AG09309 (cell line): ENCODE data around the gene CTSH.

Source experiments
- DNase-seq: peaks from one replicate; pipeline ENCODE4 v3.0.0-alpha.2; 2010; ENCODE audit warnings: low read depth
- H3K4me3 ChIP-seq: 2 replicates; pipeline ENCODE4 v1.5.1; 2011; ENCODE audit warnings: mild to moderate bottlenecking, low read depth, low read length, moderate library complexity; ENCODE audit not compliant: control insufficient read depth
- TF ChIP-seq, protein P1 (sequence below): IDR thresholded peaks from 2 replicates; pipeline ENCODE4 v1.5.1; 2011; ENCODE audit warnings: mild to moderate bottlenecking, low read depth, low read length, inconsistent platforms; ENCODE audit not compliant: insufficient read depth, control insufficient read depth; ENCODE audit errors: missing control alignments

The CTSH gene

DNA sequence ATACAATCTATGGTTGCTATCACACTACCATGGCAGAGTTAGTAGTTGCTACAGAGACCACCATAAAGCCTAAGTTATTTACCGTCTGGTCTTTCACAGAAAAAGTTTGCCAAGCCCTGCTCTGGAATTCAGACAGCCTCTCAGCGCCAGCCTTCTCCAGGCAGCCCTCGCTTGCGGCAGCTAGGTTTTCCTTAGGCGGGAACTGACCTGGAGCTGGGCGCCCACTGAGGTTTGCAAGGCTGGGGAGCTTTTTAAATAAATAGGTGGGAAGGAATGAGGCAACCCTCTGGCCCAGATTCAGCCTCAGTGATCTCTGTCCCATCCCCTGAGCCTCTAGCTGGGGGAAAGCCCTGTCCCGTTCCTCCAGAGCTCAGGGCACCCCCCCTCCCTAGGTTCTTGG lies 1.2 kb downstream of the CTSH start:
- DNase-seq: no peak
- H3K4me3 ChIP-seq: no peak overlapping the region
- TF ChIP-seq, protein P1, sequence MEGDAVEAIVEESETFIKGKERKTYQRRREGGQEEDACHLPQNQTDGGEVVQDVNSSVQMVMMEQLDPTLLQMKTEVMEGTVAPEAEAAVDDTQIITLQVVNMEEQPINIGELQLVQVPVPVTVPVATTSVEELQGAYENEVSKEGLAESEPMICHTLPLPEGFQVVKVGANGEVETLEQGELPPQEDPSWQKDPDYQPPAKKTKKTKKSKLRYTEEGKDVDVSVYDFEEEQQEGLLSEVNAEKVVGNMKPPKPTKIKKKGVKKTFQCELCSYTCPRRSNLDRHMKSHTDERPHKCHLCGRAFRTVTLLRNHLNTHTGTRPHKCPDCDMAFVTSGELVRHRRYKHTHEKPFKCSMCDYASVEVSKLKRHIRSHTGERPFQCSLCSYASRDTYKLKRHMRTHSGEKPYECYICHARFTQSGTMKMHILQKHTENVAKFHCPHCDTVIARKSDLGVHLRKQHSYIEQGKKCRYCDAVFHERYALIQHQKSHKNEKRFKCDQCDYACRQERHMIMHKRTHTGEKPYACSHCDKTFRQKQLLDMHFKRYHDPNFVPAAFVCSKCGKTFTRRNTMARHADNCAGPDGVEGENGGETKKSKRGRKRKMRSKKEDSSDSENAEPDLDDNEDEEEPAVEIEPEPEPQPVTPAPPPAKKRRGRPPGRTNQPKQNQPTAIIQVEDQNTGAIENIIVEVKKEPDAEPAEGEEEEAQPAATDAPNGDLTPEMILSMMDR: no peak

DNA sequence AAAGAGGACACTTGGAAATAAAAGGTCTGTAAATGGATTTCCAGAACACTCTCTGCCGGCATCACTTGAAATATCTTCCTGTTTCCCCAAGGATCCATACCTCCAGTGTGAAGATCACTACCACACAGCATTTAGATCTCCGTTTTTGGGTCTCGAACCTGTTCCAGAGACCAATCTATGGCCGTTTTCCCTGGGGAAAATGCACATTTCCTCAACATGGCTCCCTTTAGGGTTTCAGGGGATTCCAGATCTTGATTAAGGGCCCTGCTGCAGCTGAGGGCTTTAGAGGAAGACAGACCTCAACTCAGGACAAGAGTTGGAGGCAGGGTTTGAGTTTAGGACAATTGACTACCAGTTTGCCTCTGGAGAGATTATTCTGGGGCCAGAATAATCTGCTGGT lies 2.1 kb downstream of the CTSH start:
- TF ChIP-seq, protein P1: no peak
- DNase-seq: no peak
- no peak overlapping the region for H3K4me3 ChIP-seq

DNA sequence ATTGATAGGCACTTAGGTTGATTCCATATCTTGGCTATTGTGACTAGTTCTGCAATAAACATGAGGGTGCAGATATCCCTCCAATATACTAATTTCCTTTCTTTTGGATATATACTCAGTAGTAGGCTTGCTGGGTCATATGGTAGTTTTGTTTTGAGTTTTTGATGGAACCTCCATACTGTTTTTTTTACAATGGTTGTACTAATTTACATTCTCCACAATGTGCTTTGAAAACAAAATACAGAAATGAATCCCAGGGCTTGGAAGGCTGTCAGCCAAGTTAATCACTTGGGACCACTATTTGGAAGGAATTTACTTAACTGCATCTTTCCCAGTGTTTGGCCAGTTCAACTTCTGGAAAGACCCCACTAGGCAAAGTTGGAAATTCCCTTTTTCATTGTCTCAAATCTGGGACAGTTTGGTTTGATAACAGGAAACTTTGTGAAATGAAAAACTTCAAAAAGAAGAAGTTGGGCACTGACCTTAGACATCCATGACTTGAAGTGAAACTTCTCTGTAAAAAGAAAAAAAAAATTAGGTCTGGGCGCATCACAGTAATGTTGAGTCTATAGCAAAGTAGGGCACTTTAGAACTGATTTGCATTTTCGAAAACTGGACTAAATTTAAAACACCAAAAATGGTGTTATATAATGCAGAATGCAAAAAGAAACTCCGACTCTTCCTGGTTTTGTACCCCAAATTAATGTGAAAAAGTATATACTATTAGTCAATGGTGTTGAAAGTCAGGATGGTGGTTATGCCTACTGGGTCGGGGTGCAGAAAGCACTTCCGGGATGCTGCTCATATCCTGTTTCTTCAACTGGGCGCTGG lies 6.0 kb downstream of the CTSH start:
- no peak overlapping the region for H3K4me3 ChIP-seq
- TF ChIP-seq, protein P1: no peak
- DNase-seq: no peak

DNA sequence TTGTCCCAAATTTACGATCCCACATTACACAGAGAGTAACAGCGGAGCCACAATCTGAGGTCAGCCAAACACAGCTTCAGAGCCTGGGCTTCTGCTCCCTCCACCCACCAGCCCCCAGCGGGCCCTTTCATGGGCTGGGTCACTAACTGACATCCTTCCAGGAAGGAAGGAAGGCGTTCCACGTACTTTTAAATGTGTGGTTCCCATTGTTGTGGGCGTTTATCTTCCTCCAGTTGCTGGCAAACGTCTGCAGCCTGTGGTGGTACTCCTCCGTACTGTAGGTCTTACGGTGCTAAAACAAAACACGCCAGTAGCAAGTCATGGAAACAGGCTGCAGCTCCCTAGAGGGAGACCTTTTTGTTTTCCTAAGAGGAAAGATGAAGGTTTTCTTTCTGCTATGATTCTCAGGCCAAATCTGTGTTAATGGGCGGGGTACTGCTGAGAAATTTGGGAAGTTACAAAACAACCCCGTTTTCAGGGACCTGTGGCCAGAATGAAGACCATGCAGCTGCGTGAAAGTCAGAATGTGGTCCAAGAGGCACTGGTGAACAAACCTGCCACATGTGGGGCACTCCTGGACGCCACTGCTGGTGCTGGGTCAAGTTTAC lies 7.6 kb downstream of the CTSH start:
- no peak overlapping the region for H3K4me3 ChIP-seq
- no peak for DNase-seq
- TF ChIP-seq, protein P1: no peak

DNA sequence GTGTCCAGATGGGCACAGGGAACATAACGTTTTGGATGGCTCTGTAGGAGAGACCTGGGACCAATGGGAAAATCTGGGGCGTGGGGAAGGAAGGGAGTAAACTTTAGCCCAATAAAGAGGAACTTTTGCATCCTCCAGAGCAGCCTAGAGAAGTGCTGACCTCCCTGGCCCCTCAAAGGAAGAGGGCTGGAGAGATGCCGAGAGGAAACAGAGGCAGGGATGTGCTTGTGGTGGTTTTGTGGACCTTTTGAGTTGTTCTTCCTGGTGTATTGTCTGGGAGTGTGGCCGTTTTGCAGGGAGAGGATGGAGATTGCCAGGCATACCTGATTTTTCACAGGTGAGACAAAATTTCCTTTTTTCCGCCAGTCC lies 10.2 kb downstream of the CTSH start:
- no peak for DNase-seq
- H3K4me3 ChIP-seq: no peak overlapping the region
- TF ChIP-seq, protein P1: no peak

DNA sequence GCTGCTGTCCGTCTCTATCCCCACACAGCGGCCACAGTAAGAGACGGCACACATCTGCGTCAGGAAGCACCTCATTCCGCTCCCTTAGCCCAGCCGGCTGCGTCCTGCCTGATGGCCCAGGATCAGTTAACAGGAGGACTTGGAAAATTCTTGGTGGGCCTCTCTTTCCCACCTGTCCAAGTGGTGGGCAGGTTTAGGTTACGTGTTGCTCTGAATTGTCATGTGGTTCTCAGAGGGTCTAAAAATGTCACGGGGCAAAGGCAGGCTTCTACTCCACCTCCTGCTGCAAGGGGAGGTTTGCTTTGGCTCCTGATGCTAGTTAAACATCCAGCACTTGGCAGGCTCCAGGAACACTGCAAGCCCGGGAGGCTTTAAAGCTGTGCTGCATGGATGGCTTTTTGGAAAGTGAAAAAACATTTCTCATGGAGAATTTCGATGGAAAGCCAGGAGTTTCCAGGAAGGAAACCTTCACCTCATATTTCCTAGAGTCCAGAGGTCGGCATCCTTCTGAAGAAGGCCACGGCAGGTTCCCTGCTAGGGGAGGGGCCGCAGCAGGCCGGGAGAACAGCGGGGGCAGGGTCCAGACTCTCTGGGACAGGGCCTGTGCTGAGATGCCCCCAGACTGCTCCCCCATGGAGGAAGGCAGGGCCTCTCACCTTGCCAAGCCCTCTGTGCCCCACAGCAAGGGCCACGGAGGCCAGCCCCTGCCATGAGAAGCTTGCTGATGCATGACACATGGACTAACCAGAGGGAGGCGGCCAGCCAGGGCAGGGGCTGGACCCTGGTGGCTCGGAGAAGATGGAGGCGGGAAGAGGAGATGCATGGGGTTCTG lies 10.8 kb downstream of the CTSH start:
- DNase-seq: no peak
- H3K4me3 ChIP-seq: no peak overlapping the region
- TF ChIP-seq, protein P1: no peak
